NCI-H2196 (cell line): ENCODE results near the gene PRRC2C.
"Not testable (repeated sequence)": the region's sequence is repeated elsewhere in the genome, so short reads cannot be mapped to it uniquely, and the experiment has no call there.

ENCODE experiments used
- DNase-seq: peaks from one replicate; lab custom pipeline; 2025; ENCODE audit not compliant: unreplicated experiment; lab: John Stamatoyannopoulos, UW

PRRC2C gene

GRCh38 chr1:171495444-171495843 lies 10.1 kb downstream of the PRRC2C start:
- DNase-seq, result no peak

GRCh38 chr1:171500304-171500703 lies 15.0 kb downstream of the PRRC2C start:
- no peak for DNase-seq

- DNase-seq, result no peak
Measured at GRCh38 chr1:171500803-171501202, 15.5 kb downstream of the PRRC2C start.

GRCh38 chr1:171501305-171502024 lies 16.1 kb downstream of the PRRC2C start:
- DNase-seq, result no peak

- no peak for DNase-seq
Measured at GRCh38 chr1:171506525-171507304, 21.4 kb downstream of the PRRC2C start.

GRCh38 chr1:171507435-171507834 lies 22.1 kb downstream of the PRRC2C start:
- DNase-seq, result no peak

GRCh38 chr1:171509191-171509590 lies 23.9 kb downstream of the PRRC2C start:
- DNase-seq, result no peak

- no peak for DNase-seq
Measured at GRCh38 chr1:171513743-171514142, 28.4 kb downstream of the PRRC2C start.

GRCh38 chr1:171515299-171515698 lies 30.0 kb downstream of the PRRC2C start:
- no peak for DNase-seq

GRCh38 chr1:171515741-171516140 lies 30.4 kb downstream of the PRRC2C start:
- DNase-seq, result no peak

GRCh38 chr1:171521567-171521966 lies 36.2 kb downstream of the PRRC2C start:
- DNase-seq, result no peak

GRCh38 chr1:171530676-171531075 lies 45.3 kb downstream of the PRRC2C start:
- DNase-seq, result no peak

- DNase-seq, result no peak
Measured at GRCh38 chr1:171532520-171532919, 47.2 kb downstream of the PRRC2C start.

GRCh38 chr1:171545523-171545922 lies 60.2 kb downstream of the PRRC2C start:
- DNase-seq, result no peak

- no peak for DNase-seq
Measured at GRCh38 chr1:171550050-171550449, 64.7 kb downstream of the PRRC2C start.

GRCh38 chr1:171550598-171551100 lies 65.3 kb downstream of the PRRC2C start:
- DNase-seq, result not testable (repeated sequence)

GRCh38 chr1:171553960-171554359 lies 68.6 kb downstream of the PRRC2C start:
- DNase-seq, result peak; percentile 91

GRCh38 chr1:171563675-171564074 lies 78.3 kb downstream of the PRRC2C start:
- no peak for DNase-seq

GRCh38 chr1:171566467-171566866 lies 81.1 kb downstream of the PRRC2C start:
- DNase-seq, result no peak

GRCh38 chr1:171570295-171570694 lies 85.0 kb downstream of the PRRC2C start:
- DNase-seq, result no peak

- DNase-seq, result no peak
Measured at GRCh38 chr1:171576144-171576543, 90.8 kb downstream of the PRRC2C start.

GRCh38 chr1:171581226-171581625 lies 95.9 kb downstream of the PRRC2C start:
- no peak for DNase-seq
